Calu3 (cell line): ENCODE measurements around the gene HYAL4. TPM values are rescaled to one million over a fixed set of nuclear protein-coding genes. Genes with fewer than 3 reads are reported as not detected.

ENCODE experiments used
- Bru-seq: library from RNA; stranded (reverse); fragments of 400-500 nt; gene quantifications from one replicate; lab custom pipeline; 2021; lab: Mats Ljungman, UMichigan
- BruChase-seq, 2 experiments: library from RNA; stranded (reverse); fragments of 400-500 nt; gene quantifications; one replicate each; lab custom pipeline; 2021; lab: Mats Ljungman, UMichigan
- BruUV-seq: library from RNA; stranded (reverse); fragments of 400-500 nt; replicated peaks from 2 replicates; lab custom pipeline; 2021; lab: Mats Ljungman, UMichigan
- CTCF ChIA-PET: fragments of 300-600 bp; sonication (Branson Sonifier 250); formaldehyde crosslinking; loops from one replicate; lab custom pipeline; 2022; ENCODE audit warnings: antibody characterized with exemption; lab: Charles Lee
- DNase-seq: peaks from one replicate; pipeline ENCODE4 v3.0.0; 2022
- H3K27ac Mint-ChIP-seq: one replicate; pipeline ENCODE4 v1.8.0; 2022; ENCODE audit warnings: mixed read lengths; ENCODE audit not compliant: unreplicated experiment
- H3K27me3 Mint-ChIP-seq: one replicate; pipeline ENCODE4 v1.8.0; 2022; ENCODE audit warnings: mixed read lengths; ENCODE audit not compliant: unreplicated experiment
- H3K36me3 Mint-ChIP-seq: one replicate; pipeline ENCODE4 v1.8.0; 2022; ENCODE audit warnings: mild to moderate bottlenecking, moderate library complexity, mixed read lengths; ENCODE audit not compliant: insufficient read depth, unreplicated experiment
- H3K4me1 Mint-ChIP-seq: one replicate; pipeline ENCODE4 v1.8.0; 2022; ENCODE audit warnings: mild to moderate bottlenecking, low read depth, mixed read lengths; ENCODE audit not compliant: unreplicated experiment
- H3K4me3 Mint-ChIP-seq: one replicate; pipeline ENCODE4 v1.8.0; 2022; ENCODE audit warnings: mild to moderate bottlenecking, low read depth, moderate library complexity, mixed read lengths; ENCODE audit not compliant: unreplicated experiment
- H3K9me3 Mint-ChIP-seq: one replicate; pipeline ENCODE4 v1.8.0; 2022; ENCODE audit warnings: low read depth, mixed read lengths; ENCODE audit not compliant: unreplicated experiment
- CTCF ChIP-seq: fragments of 200-600 bp; IDR thresholded peaks from one replicate; pipeline ENCODE4 v1.8.0; 2022; ENCODE audit warnings: antibody characterized with exemption; ENCODE audit not compliant: unreplicated experiment
- intact Hi-C: fragments of 100-400 bp; cut with micrococcal nuclease; formaldehyde crosslinking; loops from one replicate; pipeline ENCODE4 v1.10.0; 2022; ENCODE audit not compliant: unreplicated experiment
- long read RNA-seq: library from polyadenylated mRNA; stranded (forward); transcript quantifications from one replicate; pipeline ENCODE4 v2.0.0, GENCODE V29; 2022
- total RNA-seq: library from RNA; stranded (reverse); gene quantifications from 2 replicates; pipeline ENCODE4 v1.2.3, GENCODE V29; 2022

The HYAL4 gene
- total RNA-seq: not detected in 2 replicates
- percentile 21 among the genes with signal in this experiment for Bru-seq, nascent RNA
- BruChase-seq, experiment 1, labeled RNA remaining after a 6-hour chase: percentile 17 among the genes with signal in this experiment
- percentile 16 among the genes with signal in this experiment for BruChase-seq, experiment 2, labeled RNA remaining after a 2-hour chase
- long read RNA-seq: 0 reads

- H3K4me3 Mint-ChIP-seq: peak within 1 kb of the TSS; percentile 49
- peaks cover 5% of the 10 kb centered on the region for H3K9me3 Mint-ChIP-seq
- H3K27me3 Mint-ChIP-seq: no peaks in the 10 kb centered on the region
- no TSS peak for BruUV-seq
- intact Hi-C loops: loop anchor here (5.0 kb wide), 1 partner anchor 47 kb away; no protein-coding TSS in a partner anchor
- TF ChIP-seq CTCF: no peak
- H3K4me1 Mint-ChIP-seq: peaks cover 35% of the 10 kb centered on the region
- CTCF ChIA-PET: interaction anchor here (0.6 to 1.2 kb wide), 3 partner anchors 46 to 718 kb away, joined by 3 to 6 read pairs (median 5); no protein-coding TSS in a partner anchor
- H3K36me3 Mint-ChIP-seq: peaks cover 5% of the 10 kb centered on the region
- DNase-seq: peak; percentile 32
- H3K27ac Mint-ChIP-seq: peak within 1 kb of the TSS; percentile 55
These were observed at the start of gene HYAL4 for GRCh38 chr7:123844712-123845219. TSS of gene HYAL4 (plus strand) at chr7:123845169. CDS start at chr7:123868274, 23,105 bp downstream.

- Mint-ChIP-seq H3K4me3 (no peak overlapping the region), H3K27me3 (peaks cover 13% of the 10 kb centered on the region), H3K4me1 (peaks cover 9% of the 10 kb centered on the region), H3K27ac (no peak overlapping the region), H3K36me3 (no peaks in the 10 kb centered on the region), H3K9me3 (no peaks in the 10 kb centered on the region)
- DNase-seq: no peak
- no TSS peak for BruUV-seq
- CTCF ChIA-PET: no interaction called here
- no peak for TF ChIP-seq CTCF
- intact Hi-C loops: loop anchor here (2.0 to 10.0 kb wide), 4 partner anchors 51 to 289 kb away; partner anchors contain the start of gene HYAL4
These were observed 49.1 kb upstream of the HYAL4 start for GRCh38 chr7:123795917-123796316.

- TF ChIP-seq CTCF: no peak
- DNase-seq: no peak
- intact Hi-C loops: loop anchor here (2.0 to 10.0 kb wide), 4 partner anchors 51 to 288 kb away; partner anchors contain the start of gene HYAL4
- Mint-ChIP-seq H3K27ac (no peak overlapping the region), H3K36me3 (no peaks in the 10 kb centered on the region), H3K4me3 (no peak overlapping the region), H3K4me1 (peaks cover 9% of the 10 kb centered on the region), H3K9me3 (no peaks in the 10 kb centered on the region), H3K27me3 (peaks cover 13% of the 10 kb centered on the region)
- no TSS peak for BruUV-seq
- CTCF ChIA-PET: interaction anchor here (2.4 kb wide), 1 partner anchor 75 kb away, joined by 19 read pairs; no protein-coding TSS in a partner anchor
These were observed 48.4 kb upstream of the HYAL4 start for GRCh38 chr7:123796568-123796967.

- no TSS peak for BruUV-seq
- H3K36me3 Mint-ChIP-seq: no peaks in the 10 kb centered on the region
- TF ChIP-seq CTCF: peak; percentile 48
- H3K4me3 Mint-ChIP-seq: peak overlapping the region; percentile 42
- H3K27ac Mint-ChIP-seq: peak overlapping the region; percentile 12
- CTCF ChIA-PET: interaction anchor here (0.5 to 2.4 kb wide), 16 partner anchors 15 to 667 kb away, joined by 3 to 28 read pairs (median 4); partner anchors contain the start of genes HYAL4 and NDUFA5
- peaks cover 9% of the 10 kb centered on the region for H3K4me1 Mint-ChIP-seq
- peaks cover 5% of the 10 kb centered on the region for H3K27me3 Mint-ChIP-seq
- H3K9me3 Mint-ChIP-seq: no peaks in the 10 kb centered on the region
- peak; percentile 50 for DNase-seq
- intact Hi-C loops: loop anchor here (1.0 to 10.0 kb wide), 8 partner anchors 49 to 287 kb away; partner anchors contain the start of genes HYAL4 and WASL
These were observed 47.1 kb upstream of the HYAL4 start for GRCh38 chr7:123797673-123798531.
